A549 (cell line): ENCODE data around the gene AGXT. TPM values are rescaled to one million over a fixed set of nuclear protein-coding genes. Genes with fewer than 3 reads are reported as not detected.

Source experiments
- ATAC-seq, 2 experiments: fragments of 200-7000 bp in 1 of 2; fragments of >200 bp in 1 of 2; cut with Nextera tagmentation in 1 of 2; cut with Tn5 transposase in 1 of 2; 3 replicates each; pipeline versions ENCODE4 v1.8.0 to v1.9.1; 2018 to 2020; ENCODE audit warnings: mild to moderate bottlenecking in 1 of 2, moderate library complexity in 1 of 2
- CTCF ChIA-PET: fragments of 300-600 bp; sonication (Branson Sonifier 250); formaldehyde crosslinking; extraction: SDS; loops from one replicate; lab custom pipeline; 2021; ENCODE audit warnings: antibody characterized with exemption, inconsistent platforms; lab: Yijun Ruan, JAX
- POLR2A ChIA-PET: fragments of 350-600 bp; formaldehyde crosslinking; extraction: SDS; loops from one replicate; lab custom pipeline; 2021; ENCODE audit warnings: antibody characterized with exemption, inconsistent platforms; lab: Yijun Ruan, JAX
- DNase-seq, 2 experiments: peaks; one replicate each; pipeline versions ENCODE4 v3.0.0 to v3.0.0-alpha.2; 2011 to 2016; ENCODE audit warnings: low read depth in 1 of 2, low spot score in 1 of 2
- FAIRE-seq: peaks from 2 replicates; lab custom pipeline; 2011; peaks lifted over from hg19 to GRCh38; lab: Jason Lieb, UNC
- H3K27ac ChIP-seq, 2 experiments: fragments of >200 bp; sonication (Bioruptor Twin); formaldehyde crosslinking; 3 replicates each; pipeline ENCODE4 v1.5.1; 2016 to 2017
- H3K4me1 ChIP-seq: fragments of >200 bp; sonication (Bioruptor Twin); formaldehyde crosslinking; 3 replicates; pipeline ENCODE4 v1.6.1; 2016
- H3K4me2 ChIP-seq: fragments of >200 bp; sonication (Bioruptor Twin); formaldehyde crosslinking; 3 replicates; pipeline ENCODE4 v1.6.1; 2016
- H3K4me3 ChIP-seq: fragments of >200 bp; sonication (Bioruptor Twin); formaldehyde crosslinking; 3 replicates; pipeline ENCODE4 v1.5.1; 2016
- H3K9me3 ChIP-seq: fragments of >200 bp; sonication (Bioruptor Twin); formaldehyde crosslinking; 3 replicates; pipeline ENCODE4 v1.6.1; 2016
- ATOH8 ChIP-seq: fragments of 250-450 bp; sonication (Bioruptor Pico); IDR thresholded peaks from 2 replicates; pipeline ENCODE4 v1.5.0; 2020; ENCODE audit warnings: low read depth, mild to moderate bottlenecking, moderate library complexity
- BCL3 ChIP-seq: fragments of >200 bp; sonication (Bioruptor Twin); formaldehyde crosslinking; IDR thresholded peaks from 3 replicates; pipeline ENCODE4 v1.6.1; 2016
- BHLHE40 ChIP-seq: IDR thresholded peaks from 2 replicates; pipeline ENCODE4 v1.6.1; 2012; ENCODE audit warnings: low read depth, low read length, inconsistent platforms
- CHD2 ChIP-seq: fragments of 150-350 bp; IDR thresholded peaks from 2 replicates; pipeline ENCODE4 v1.6.1; 2014; ENCODE audit warnings: low read length; ENCODE audit not compliant: partially characterized antibody
- EHMT2 ChIP-seq: fragments of 200-600 bp; sonication (generic); IDR thresholded peaks from 2 replicates; pipeline ENCODE4 v1.6.1; 2016; ENCODE audit warnings: antibody characterized with exemption, low read depth, mild to moderate bottlenecking, moderate library complexity
- EP300 ChIP-seq, 2 experiments: fragments of >200 bp; sonication (Bioruptor Twin); formaldehyde crosslinking; IDR thresholded peaks; 2 replicates in 1 of 2; 3 replicates in 1 of 2; pipeline ENCODE4 v1.6.1; 2016 to 2017
- ESRRA ChIP-seq: fragments of 150-350 bp; IDR thresholded peaks from 2 replicates; pipeline ENCODE4 v1.6.1; 2014; ENCODE audit warnings: mild to moderate bottlenecking, low read length, borderline replicate concordance
- FOSB ChIP-seq: fragments of 250-450 bp; sonication (Bioruptor Pico); IDR thresholded peaks from 2 replicates; pipeline ENCODE4 v1.5.0; 2020; ENCODE audit warnings: mild to moderate bottlenecking, moderate library complexity
- FOSL2 ChIP-seq, 2 experiments: fragments of 450-650 bp in 1 of 2; fragments of >200 bp in 1 of 2; sonication (Bioruptor Twin) in 1 of 2; formaldehyde crosslinking; IDR thresholded peaks; 2 replicates each; pipeline versions ENCODE4 v1.5.0 to v1.6.1; 2016 to 2020; ENCODE audit warnings: mild to moderate bottlenecking in 1 of 2, moderate library complexity in 1 of 2
- GATA3 ChIP-seq: IDR thresholded peaks from 2 replicates; pipeline ENCODE4 v1.6.1; 2012; ENCODE audit warnings: borderline replicate concordance
- HOXA7 ChIP-seq: fragments of 250-450 bp; sonication (Bioruptor Pico); IDR thresholded peaks from 2 replicates; pipeline ENCODE4 v1.5.0; 2020; ENCODE audit warnings: mild to moderate bottlenecking, moderate library complexity
- HOXB13 ChIP-seq: fragments of 250-450 bp; sonication (Bioruptor Pico); IDR thresholded peaks from 2 replicates; pipeline ENCODE4 v1.5.0; 2020; ENCODE audit warnings: low read depth, mild to moderate bottlenecking, moderate library complexity
- JUN ChIP-seq, 2 experiments: fragments of >200 bp; sonication (Bioruptor Twin); formaldehyde crosslinking; IDR thresholded peaks; 2 replicates in 1 of 2; 3 replicates in 1 of 2; pipeline ENCODE4 v1.6.1; 2016 to 2017
- JUNB ChIP-seq: fragments of >200 bp; sonication (Bioruptor Twin); formaldehyde crosslinking; IDR thresholded peaks from 2 replicates; pipeline ENCODE4 v1.6.1; 2016
- KDM1A ChIP-seq: fragments of 200-600 bp; sonication (generic); IDR thresholded peaks from 2 replicates; pipeline ENCODE4 v1.6.1; 2016; ENCODE audit warnings: low read depth, mild to moderate bottlenecking
- POLR2A ChIP-seq: IDR thresholded peaks from 2 replicates; pipeline ENCODE4 v1.6.1; 2012; ENCODE audit warnings: mild to moderate bottlenecking, low read length
- RARB ChIP-seq: fragments of 250-450 bp; sonication (Bioruptor Pico); IDR thresholded peaks from 2 replicates; pipeline ENCODE4 v1.8.0; 2021; ENCODE audit warnings: mild to moderate bottlenecking, moderate library complexity
- RCOR1 ChIP-seq: fragments of 150-350 bp; IDR thresholded peaks from 2 replicates; pipeline ENCODE4 v1.6.1; 2014; ENCODE audit warnings: antibody characterized with exemption, low read length, low read depth
- RFX5 ChIP-seq: fragments of 450-650 bp; IDR thresholded peaks from 2 replicates; pipeline ENCODE4 v1.7.1; 2014; ENCODE audit warnings: antibody characterized with exemption, mild to moderate bottlenecking, moderate library complexity
- TP53 ChIP-seq: fragments of 250-450 bp; sonication (Bioruptor Pico); IDR thresholded peaks from 2 replicates; pipeline ENCODE4 v1.5.0; 2021; ENCODE audit warnings: mild to moderate bottlenecking, moderate library complexity
- ZC3H11A ChIP-seq: fragments of 450-650 bp; IDR thresholded peaks from 2 replicates; pipeline ENCODE4 v1.6.1; 2014; ENCODE audit warnings: antibody characterized with exemption, mild to moderate bottlenecking
- ZSCAN20 ChIP-seq: fragments of 250-450 bp; sonication (Bioruptor Pico); IDR thresholded peaks from 2 replicates; pipeline ENCODE4 v1.8.0; 2022; ENCODE audit warnings: mild to moderate bottlenecking, moderate library complexity
- WGBS: methylation state at CpG from one replicate; pipeline ENCODE4 v1.1.6; 2017; ENCODE audit errors: missing lambda C conversion rate; 5-methylcytosine and 5-hydroxymethylcytosine counted together
- polyA plus RNA-seq, 4 experiments: library from polyadenylated mRNA; depleted of rRNA in 3 of 4; stranded (reverse); fragments of >200 nt; fragmentation: RNase III in 1 of 4; extraction: RNeasy Plus Mini Kit Qiagen cat#74134 plus additional on column Dnase treatment in 1 of 4; gene quantifications; 2 replicates in 3 of 4; 3 replicates in 1 of 4; pipeline ENCODE4 v1.2.3, GENCODE V29; 2011 to 2017

AGXT gene
- polyA plus RNA-seq, 2 of the 4 experiments (the other 2 are of a cell fraction): not detected

- H3K4me3 ChIP-seq: peak overlapping the region; percentile 34; the same call in 2 of the 3 replicates
- CTCF ChIA-PET: interaction anchor here (1.0 to 1.5 kb wide), 2 partner anchors 8 to 14 kb away, joined by 3 to 5 read pairs; no protein-coding TSS in a partner anchor
- FAIRE-seq (no peak), ATAC-seq (peak; percentile 76 to 88), DNase-seq (peak; percentile 81 to 92)
- TF ChIP-seq HOXA7 (CRISPR knock-in tag) (no peak), KDM1A (peak; percentile 44; the same call in 1 of the 2 replicates), RFX5 (0 out of 2 replicates have a peak, but pooled peaks have one; percentile 64)
- H3K4me1 ChIP-seq: peaks cover 14% of the 10 kb centered on the region; the same call in 1 of the 3 replicates
- POLR2A ChIA-PET: no interaction called here
- 0% methylated on average over 8 of the region's 54 CpGs for WGBS
- peak overlapping the region; percentile 95 for H3K4me2 ChIP-seq
- 0 out of 3 replicates have a peak, but pooled peaks cover 2% of the 10 kb centered on the region for H3K9me3 ChIP-seq
- H3K27ac ChIP-seq: no peak overlapping the region
These were observed 36.4 kb upstream of the AGXT start for GRCh38 chr2:240832205-240832727.

DNA sequence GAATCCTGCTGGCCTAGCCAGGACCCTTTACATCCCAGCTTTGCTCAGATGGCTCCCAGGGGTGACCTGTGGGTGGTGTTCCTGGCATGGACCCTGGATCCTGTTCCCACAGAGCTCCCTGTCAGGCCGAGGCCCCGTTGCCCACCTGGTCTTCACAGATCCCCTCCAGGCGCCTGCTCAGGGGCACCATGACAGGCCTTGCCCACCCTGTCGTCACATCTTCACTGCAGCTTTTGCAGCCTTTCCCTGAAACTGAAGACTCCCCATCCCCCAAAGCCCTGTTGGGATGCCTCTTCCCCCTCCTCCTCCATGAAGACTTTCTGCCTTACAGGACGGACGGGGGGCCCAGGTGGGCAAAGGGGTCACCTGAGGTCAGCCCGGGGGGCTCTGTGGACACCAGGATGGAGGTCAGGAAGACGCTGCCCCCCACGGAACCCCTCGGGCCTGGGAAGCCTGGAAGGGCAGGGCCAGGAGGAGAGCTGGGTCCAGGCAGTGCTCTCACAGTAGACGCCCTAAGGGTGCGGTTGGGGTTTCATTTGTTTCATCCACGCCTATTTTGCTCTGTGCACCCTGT lies 35.6 kb upstream of the AGXT start:
- Histone ChIP-seq H3K27ac (no peak overlapping the region), H3K9me3 (no peaks in the 10 kb centered on the region), H3K4me2 (no peak overlapping the region), H3K4me3 (no peak overlapping the region), H3K4me1 (peaks cover 14% of the 10 kb centered on the region; the same call in 1 of the 3 replicates)
- ChIA-PET CTCF (interaction anchor here (0.9 to 1.0 kb wide), 2 partner anchors 14 to 18 kb away, joined by 3 read pairs; no protein-coding TSS in a partner anchor), POLR2A (no interaction called here)
- no peak for TF ChIP-seq RARB (CRISPR knock-in tag)
- TF ChIP-seq BHLHE40: no peak
- TF ChIP-seq JUN (IDR thresholded peaks at IDR 0.05): no peak
- TF ChIP-seq JUNB: no peak
- TF ChIP-seq CHD2: no peak
- 46% methylated on average over 7 of the region's 13 CpGs for WGBS
- DNase-seq (no peak), FAIRE-seq (no peak), ATAC-seq (peak in 1 of 2 experiments; percentile 12; a peak in 3 of 6 replicates)

DNA sequence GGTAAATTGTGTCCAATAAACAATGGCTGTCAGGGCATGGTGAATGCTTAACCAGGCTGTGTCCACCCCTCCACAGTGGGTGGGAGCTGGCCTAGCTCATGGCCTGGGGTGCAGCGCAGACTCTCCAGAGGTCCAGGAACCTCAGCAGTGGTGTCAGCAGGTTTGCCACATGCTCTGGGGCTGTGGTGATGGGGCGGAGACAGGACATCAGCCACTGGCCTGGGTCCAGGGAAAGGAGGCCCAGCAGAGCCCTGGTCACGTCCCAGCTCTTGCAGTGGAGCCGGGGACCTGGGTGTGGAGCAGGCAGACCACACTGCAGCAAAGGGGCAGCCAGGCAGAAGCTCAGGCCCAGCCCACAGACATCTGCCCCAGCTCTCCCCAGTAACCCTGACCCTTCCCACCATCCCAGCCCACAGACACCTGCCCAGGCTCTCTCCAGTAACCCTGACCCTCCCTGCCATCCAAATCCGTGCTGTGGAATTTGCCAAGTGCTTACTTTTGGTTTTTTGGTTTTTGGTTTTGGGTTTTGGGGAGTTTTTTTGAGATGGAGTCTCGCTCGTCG lies 34.8 kb upstream of the AGXT start:
- Histone ChIP-seq H3K4me2 (no peak overlapping the region), H3K4me1 (peaks cover 14% of the 10 kb centered on the region; the same call in 1 of the 3 replicates), H3K9me3 (no peaks in the 10 kb centered on the region), H3K27ac (no peak overlapping the region), H3K4me3 (no peak overlapping the region)
- TF ChIP-seq ZC3H11A (no peak), BCL3 (no peak), POLR2A (no peak), HOXB13 (no peak), EHMT2 (no peak), ZSCAN20 (CRISPR knock-in tag) (no peak), EP300 (IDR thresholded peaks at IDR 0.05) (no peak), ATOH8 (CRISPR knock-in tag) (no peak), FOSB (CRISPR knock-in tag) (no peak), FOSL2 (IDR thresholded peaks at IDR 0.05) (no peak), FOSL2 (CRISPR knock-in tag; IDR thresholded peaks at IDR 0.05) (no peak), ESRRA (no peak), RCOR1 (no peak), TP53 (no peak), GATA3 (no peak), KDM1A (no peak)
- DNase-seq (no peak), ATAC-seq (peak in 1 of 2 experiments; percentile 21; a peak in 1 of 6 replicates), FAIRE-seq (no peak)
- POLR2A ChIA-PET: no interaction called here
- CTCF ChIA-PET: interaction anchor here (0.8 to 0.9 kb wide), 3 partner anchors 17 to 23 kb away, joined by 3 to 4 read pairs (median 3); no protein-coding TSS in a partner anchor
- WGBS: 67% methylated on average over 7 of the region's 8 CpGs
